Measurements from ENCODE around the gene CALCOCO2. TPM values are rescaled to one million over a fixed set of nuclear protein-coding genes. Genes with fewer than 3 reads are reported as not detected.

The CALCOCO2 gene
- total RNA-seq, 1 donor from 2014 or later: 115 TPM

DNA sequence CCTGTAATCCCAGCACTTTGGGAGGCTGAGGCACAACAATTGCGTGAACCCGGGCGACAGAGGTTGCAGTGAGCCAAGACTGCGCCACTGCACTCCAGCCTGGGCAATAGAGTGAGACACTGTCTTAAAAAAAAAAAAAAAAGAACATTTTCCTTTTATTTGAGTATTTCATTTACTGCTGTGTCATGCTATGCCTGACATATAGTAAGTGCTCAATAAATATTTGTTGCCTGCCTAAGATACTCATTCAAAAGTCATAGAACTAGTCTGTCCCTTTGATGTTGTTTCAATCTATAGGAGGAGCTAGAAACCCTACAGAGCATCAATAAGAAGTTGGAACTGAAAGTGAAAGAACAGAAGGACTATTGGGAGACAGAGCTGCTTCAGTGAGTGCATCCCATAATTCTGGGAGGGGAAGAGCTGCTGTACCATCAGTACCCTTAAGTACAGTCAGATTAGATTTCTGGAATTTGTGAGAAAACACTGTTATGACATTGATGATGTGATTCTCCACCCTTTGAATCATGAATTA, 20.0 kb downstream of the CALCOCO2 start:
- POLR2A ChIA-PET: interaction anchor here (0.6 kb wide), 1 partner anchor 15 kb away, joined by 3 read pairs; no protein-coding TSS in a partner anchor
- CTCF ChIA-PET: interaction anchor here (1.2 to 1.6 kb wide), 2 partner anchors 11 to 28 kb away, joined by 3 read pairs; no protein-coding TSS in a partner anchor
- peaks cover 76% of the 10 kb centered on the region for H3K36me3 Mint-ChIP-seq (ENCODE audit: low read depth)
- no peaks in the 10 kb centered on the region for H3K9me3 Mint-ChIP-seq
- no peaks in the 10 kb centered on the region for H3K27me3 Mint-ChIP-seq
- no peak for DNase-seq
- intact Hi-C loops (cut with micrococcal nuclease): no loop called here
- TF ChIP-seq CTCF (IDR thresholded peaks at IDR 0.05): no peak
- ATAC-seq (ENCODE audit: low read depth): no peak
- peaks cover 2% of the 10 kb centered on the region for H3K4me1 Mint-ChIP-seq
- no peak overlapping the region for H3K4me3 Mint-ChIP-seq
- H3K27ac Mint-ChIP-seq: no peak overlapping the region

- ATAC-seq (ENCODE audit: low read depth): no peak
- Mint-ChIP-seq H3K27me3 (no peaks in the 10 kb centered on the region), H3K9me3 (no peaks in the 10 kb centered on the region), H3K4me1 (peaks cover 2% of the 10 kb centered on the region), H3K4me3 (no peak overlapping the region), H3K36me3 (ENCODE audit: low read depth) (peaks cover 68% of the 10 kb centered on the region), H3K27ac (no peak overlapping the region)
- DNase-seq: no peak
- POLR2A ChIA-PET: no interaction called here
- no peak for TF ChIP-seq CTCF (IDR thresholded peaks at IDR 0.05)
- CTCF ChIA-PET: interaction anchor here (1.1 kb wide), 1 partner anchor 24 kb away, joined by 4 read pairs; no protein-coding TSS in a partner anchor
- intact Hi-C loops (cut with micrococcal nuclease): no loop called here
Measured at GRCh38 chr17:48854774-48855476, 24.1 kb downstream of the CALCOCO2 start.

DNA sequence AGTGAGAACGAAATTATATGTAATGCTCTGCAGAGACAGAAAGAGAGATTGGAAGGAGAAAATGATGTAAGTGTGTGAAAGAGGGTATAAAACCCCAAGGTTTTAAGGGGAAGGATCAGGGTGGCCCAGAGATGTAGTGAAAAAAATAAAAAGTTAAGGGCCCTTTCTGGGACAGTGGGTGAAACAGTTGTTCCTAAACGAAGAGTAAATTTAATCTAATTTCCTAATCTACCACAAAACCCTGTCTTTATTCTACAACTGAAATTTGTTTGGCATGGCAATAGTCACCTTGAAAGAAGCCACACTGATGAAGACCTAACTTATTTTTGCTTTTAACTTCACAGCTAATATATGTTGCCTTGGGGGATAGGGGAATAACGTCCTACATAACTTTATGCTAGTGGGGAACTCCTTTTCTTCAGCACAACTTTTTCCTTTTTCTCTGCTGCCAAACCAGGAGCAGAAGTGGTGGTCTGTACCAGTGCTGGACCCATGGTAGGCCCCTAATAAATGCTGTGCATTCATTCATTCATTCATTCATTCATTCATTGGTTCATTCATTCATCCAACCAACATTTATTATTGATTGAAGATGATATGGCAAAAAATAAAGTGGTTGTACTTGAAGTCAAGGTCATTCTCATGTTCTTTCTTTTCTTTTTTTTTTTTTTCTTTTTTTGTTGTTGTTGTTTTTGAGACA, 25.4 kb downstream of the CALCOCO2 start:
- no peaks in the 10 kb centered on the region for H3K9me3 Mint-ChIP-seq
- intact Hi-C loops (cut with micrococcal nuclease): no loop called here
- H3K36me3 Mint-ChIP-seq (ENCODE audit: low read depth): peaks cover 72% of the 10 kb centered on the region
- H3K4me1 Mint-ChIP-seq: no peaks in the 10 kb centered on the region
- no peak for ATAC-seq (ENCODE audit: low read depth)
- no peak overlapping the region for H3K27ac Mint-ChIP-seq
- ChIA-PET CTCF (interaction anchor here (1.1 kb wide), 1 partner anchor 23 kb away, joined by 4 read pairs; no protein-coding TSS in a partner anchor), POLR2A (interaction anchor here (0.5 kb wide), 1 partner anchor 93 kb away, joined by 3 read pairs; no protein-coding TSS in a partner anchor)
- H3K27me3 Mint-ChIP-seq: no peaks in the 10 kb centered on the region
- no peak overlapping the region for H3K4me3 Mint-ChIP-seq
- no peak for TF ChIP-seq CTCF (IDR thresholded peaks at IDR 0.05)
- DNase-seq: no peak

DNA sequence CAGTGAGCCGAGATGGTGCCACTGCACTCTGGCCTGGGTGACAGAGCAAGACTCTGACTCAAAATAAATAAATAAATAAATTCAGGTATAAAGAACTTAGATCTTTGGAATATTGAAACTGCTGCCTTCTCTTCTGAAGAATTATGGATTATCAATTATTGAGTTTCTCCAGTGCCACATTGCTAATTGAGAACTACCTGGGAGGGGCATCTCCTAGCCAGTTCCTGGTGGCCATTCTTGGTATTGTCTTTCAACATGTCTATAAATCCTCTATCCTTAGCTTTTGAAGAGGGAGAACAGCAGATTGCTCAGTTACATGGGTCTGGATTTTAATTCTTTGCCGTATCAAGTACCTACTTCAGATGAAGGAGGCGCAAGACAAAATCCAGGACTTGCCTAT, 29.2 kb downstream of the CALCOCO2 start:
- H3K9me3 Mint-ChIP-seq: no peaks in the 10 kb centered on the region
- H3K4me1 Mint-ChIP-seq: no peaks in the 10 kb centered on the region
- no peaks in the 10 kb centered on the region for H3K27me3 Mint-ChIP-seq
- no peak overlapping the region for H3K27ac Mint-ChIP-seq
- POLR2A ChIA-PET: no interaction called here
- ATAC-seq (ENCODE audit: low read depth) (no peak), DNase-seq (no peak)
- CTCF ChIA-PET: interaction anchor here (0.6 to 1.9 kb wide), 4 partner anchors 19 to 137 kb away, joined by 3 to 5 read pairs (median 4); no protein-coding TSS in a partner anchor
- H3K4me3 Mint-ChIP-seq: no peak overlapping the region
- TF ChIP-seq CTCF (IDR thresholded peaks at IDR 0.05): no peak
- intact Hi-C loops (cut with micrococcal nuclease): no loop called here
- peaks cover 76% of the 10 kb centered on the region for H3K36me3 Mint-ChIP-seq (ENCODE audit: low read depth)

GRCh38 chr17:48860456-48860855, 29.6 kb downstream of the CALCOCO2 start:
- intact Hi-C loops (cut with micrococcal nuclease): no loop called here
- ATAC-seq (ENCODE audit: low read depth): no peak
- DNase-seq: no peak
- Mint-ChIP-seq H3K4me3 (no peak overlapping the region), H3K36me3 (ENCODE audit: low read depth) (peaks cover 73% of the 10 kb centered on the region), H3K27ac (no peak overlapping the region), H3K4me1 (no peaks in the 10 kb centered on the region), H3K27me3 (no peaks in the 10 kb centered on the region), H3K9me3 (no peaks in the 10 kb centered on the region)
- CTCF ChIA-PET: interaction anchor here (0.6 to 1.9 kb wide), 4 partner anchors 18 to 137 kb away, joined by 3 to 5 read pairs (median 4); no protein-coding TSS in a partner anchor
- POLR2A ChIA-PET: no interaction called here
- TF ChIP-seq CTCF (IDR thresholded peaks at IDR 0.05): no peak
